Measurements from ENCODE around the gene OGFRL1.

Gene OGFRL1

GRCh38 chr6:71320041-71320440 is 31.4 kb downstream of the OGFRL1 start:
- ChIA-PET CTCF (no interaction called here), POLR2A (no interaction called here)
- DNase-seq (ENCODE audit: low read depth, low spot score) = no peak
- H3K4me3 ChIP-seq (ENCODE audit: low read depth, low read length) = no peak overlapping the region
- TF ChIP-seq CTCF (IDR thresholded peaks at IDR 0.05; ENCODE audit: insufficient read depth, low read length, missing control alignments) = no peak

- DNase-seq (ENCODE audit: low read depth, low spot score) = no peak
- ChIA-PET CTCF (interaction anchor here (0.6 to 1.1 kb wide), 3 partner anchors 32 to 131 kb away, joined by 3 to 5 read pairs (median 3); no protein-coding TSS in a partner anchor), POLR2A (no interaction called here)
- H3K4me3 ChIP-seq (ENCODE audit: low read depth, low read length) = no peak overlapping the region
- no peak for TF ChIP-seq CTCF (IDR thresholded peaks at IDR 0.05; ENCODE audit: insufficient read depth, low read length, missing control alignments)
These were observed 32.7 kb downstream of the OGFRL1 start for GRCh38 chr6:71321314-71321713.

- TF ChIP-seq CTCF (IDR thresholded peaks at IDR 0.05; ENCODE audit: insufficient read depth, low read length, missing control alignments) = no peak
- DNase-seq (ENCODE audit: low read depth, low spot score) = no peak
- ChIA-PET CTCF (no interaction called here), POLR2A (no interaction called here)
- H3K4me3 ChIP-seq (ENCODE audit: low read depth, low read length) = no peak overlapping the region
These were observed 35.7 kb downstream of the OGFRL1 start for GRCh38 chr6:71324194-71324785.

GRCh38 chr6:71326611-71327010 is 38.0 kb downstream of the OGFRL1 start:
- TF ChIP-seq CTCF (IDR thresholded peaks at IDR 0.05; ENCODE audit: insufficient read depth, low read length, missing control alignments) = no peak
- H3K4me3 ChIP-seq (ENCODE audit: low read depth, low read length) = no peak overlapping the region
- POLR2A ChIA-PET = no interaction called here
- DNase-seq (ENCODE audit: low read depth, low spot score) = no peak
- CTCF ChIA-PET = interaction anchor here (0.9 kb wide), 1 partner anchor 18 kb away, joined by 3 read pairs; no protein-coding TSS in a partner anchor

GRCh38 chr6:71330501-71330900 is 41.9 kb downstream of the OGFRL1 start:
- H3K4me3 ChIP-seq (ENCODE audit: low read depth, low read length) = no peak overlapping the region
- CTCF ChIA-PET = no interaction called here
- no peak for DNase-seq (ENCODE audit: low read depth, low spot score)
- POLR2A ChIA-PET = no interaction called here
- TF ChIP-seq CTCF (IDR thresholded peaks at IDR 0.05; ENCODE audit: insufficient read depth, low read length, missing control alignments) = no peak

- CTCF ChIA-PET = interaction anchor here (1.6 kb wide), 1 partner anchor 11 kb away, joined by 3 read pairs; no protein-coding TSS in a partner anchor
- DNase-seq (ENCODE audit: low read depth, low spot score) = no peak
- TF ChIP-seq CTCF (IDR thresholded peaks at IDR 0.05; ENCODE audit: insufficient read depth, low read length, missing control alignments) = no peak
- H3K4me3 ChIP-seq (ENCODE audit: low read depth, low read length) = no peak overlapping the region
- POLR2A ChIA-PET = no interaction called here
These were observed 43.4 kb downstream of the OGFRL1 start for GRCh38 chr6:71332012-71332411.

All from AG04449 (cell line).